Fibroblast of lung (primary cell): ENCODE data around the gene MIEF1.

Source experiments
- CTCF ChIP-seq, 2 donors: IDR thresholded peaks in 1 of 2; conservative IDR thresholded peaks in 1 of 2; 1 replicate in 1 of 2; 2 replicates in 1 of 2; pipeline ENCODE4 v1.5.1; 2011 to 2012; ENCODE audit warnings: low read length in 2 of 2, control low read depth in 1 of 2, inconsistent platforms in 1 of 2, low read depth in 1 of 2, mild to moderate bottlenecking in 1 of 2
- EZH2 ChIP-seq: IDR thresholded peaks from 2 replicates; pipeline ENCODE4 v1.5.1; 2012; ENCODE audit warnings: low read length, control low read depth, mild to moderate bottlenecking; ENCODE audit errors: missing control alignments

GRCh38 chr22:39503630-39504029, 1.5 kb downstream of the MIEF1 start:
- no peak for TF ChIP-seq EZH2
- no peak for TF ChIP-seq CTCF (conservative IDR thresholded peaks at IDR 0.05 in 1 of 2, IDR thresholded peaks at IDR 0.05 in 1 of 2; ENCODE audit: low read depth in 1 of 2, low read length in 2 of 2)
